Endothelial cell of umbilical vein (primary cell): ENCODE measurements around the gene AQP7. TPM values are rescaled to one million over a fixed set of nuclear protein-coding genes. Genes with fewer than 3 reads are reported as not detected.

Experiments used
- BruUV-seq: library from RNA; stranded (reverse); fragments of 400-500 nt; replicated peaks from 2 replicates; lab custom pipeline; 2021; lab: Mats Ljungman, UMichigan
- CTCF ChIA-PET: fragments of 300-600, 350-600 bp; sonication (Branson Sonifier 250); formaldehyde crosslinking; loops from one replicate; lab custom pipeline; 2021; ENCODE audit warnings: antibody characterized with exemption, inconsistent platforms; lab: Charles Lee
- POLR2A ChIA-PET: fragments of 300-600, 350-600 bp; sonication (Branson Sonifier 250); formaldehyde crosslinking; loops from one replicate; lab custom pipeline; 2021; ENCODE audit warnings: antibody characterized with exemption, inconsistent platforms; lab: Charles Lee
- DNase-seq: peaks from one replicate; pipeline ENCODE4 v3.0.0-alpha.2; 2011; ENCODE audit warnings: low read depth, low spot score
- FAIRE-seq: peaks from 2 replicates; lab custom pipeline; 2011; peaks lifted over from hg19 to GRCh38; lab: Jason Lieb, UNC
- H2AFZ ChIP-seq: 2 replicates; pipeline ENCODE4 v1.6.0; 2012; ENCODE audit warnings: low read depth, low read length, control low read depth, inconsistent platforms
- H3K27ac ChIP-seq: 2 replicates; pipeline ENCODE4 v1.5.1; 2011; ENCODE audit warnings: low read depth, mild to moderate bottlenecking, control low read depth, low read length, moderate library complexity; ENCODE audit not compliant: insufficient read depth
- H3K27me3 ChIP-seq, 2 experiments: 2 replicates each; pipeline versions ENCODE4 v1.6.0 to v1.6.1; 2011; ENCODE audit warnings: low read length in 2 of 2, mixed read lengths in 1 of 2; ENCODE audit not compliant: control insufficient read depth in 2 of 2, insufficient read depth in 2 of 2
- H3K36me3 ChIP-seq, 2 experiments: 2 replicates in 1 of 2; 3 replicates in 1 of 2; pipeline ENCODE4 v1.5.1; 2011; ENCODE audit warnings: low read length in 2 of 2, mild to moderate bottlenecking in 1 of 2, moderate library complexity in 1 of 2; ENCODE audit not compliant: control insufficient read depth in 2 of 2, insufficient read depth in 2 of 2; ENCODE audit errors: extremely low read depth in 1 of 2
- H3K4me1 ChIP-seq: 3 replicates; pipeline ENCODE4 v1.5.1; 2011; ENCODE audit warnings: mild to moderate bottlenecking, low read length; ENCODE audit not compliant: control insufficient read depth, insufficient read depth; ENCODE audit errors: extremely low read depth
- H3K4me2 ChIP-seq: 2 replicates; pipeline ENCODE4 v1.6.1; 2011; ENCODE audit warnings: low read length, control low read depth, mixed read lengths; ENCODE audit not compliant: insufficient read depth
- H3K4me3 ChIP-seq, 3 experiments: fragments of 200-600 bp in 1 of 3; sonication (generic), shearing (Covaris generic) in 1 of 3; replicated peaks in 1 of 3; 2 replicates each; pipeline ENCODE4 v1.5.1; 2011 to 2016; ENCODE audit warnings: control low read depth in 3 of 3, low read length in 3 of 3, mild to moderate bottlenecking in 2 of 3, inconsistent platforms in 1 of 3, low read depth in 1 of 3, moderate library complexity in 1 of 3; ENCODE audit not compliant: insufficient read depth in 1 of 3
- H3K79me2 ChIP-seq: 2 replicates; pipeline ENCODE4 v1.6.0; 2012; ENCODE audit warnings: low read length, inconsistent platforms; ENCODE audit not compliant: control insufficient read depth, insufficient read depth
- H3K9ac ChIP-seq: replicated peaks from 2 replicates; pipeline ENCODE3; 2011; ENCODE audit warnings: low read length, control low read depth; ENCODE audit not compliant: insufficient read depth; ENCODE audit errors: extremely low read depth
- H3K9me1 ChIP-seq: replicated peaks from 3 replicates; pipeline ENCODE4 v1.6.0; 2011; ENCODE audit warnings: mild to moderate bottlenecking, low read length; ENCODE audit not compliant: control insufficient read depth, insufficient read depth; ENCODE audit errors: extremely low read depth
- H3K9me3 ChIP-seq: replicated peaks from 2 replicates; pipeline ENCODE4 v1.5.1; 2012; ENCODE audit warnings: low read length, inconsistent platforms; ENCODE audit not compliant: control insufficient read depth, insufficient read depth
- H4K20me1 ChIP-seq: replicated peaks from 2 replicates; pipeline ENCODE3; 2011; ENCODE audit warnings: mild to moderate bottlenecking, low read length; ENCODE audit not compliant: control insufficient read depth, insufficient read depth; ENCODE audit errors: extremely low read depth
- CTCF ChIP-seq, 2 donors: IDR thresholded peaks; 1 replicate in 1 of 2; 2 replicates in 1 of 2; pipeline ENCODE4 v1.5.1; 2011; ENCODE audit warnings: low read length in 2 of 2, mild to moderate bottlenecking in 2 of 2, moderate library complexity in 2 of 2, control low read depth in 1 of 2, inconsistent platforms in 1 of 2, low read depth in 1 of 2; ENCODE audit not compliant: insufficient read depth in 1 of 2; ENCODE audit errors: extremely low read depth in 1 of 2
- EZH2 ChIP-seq: IDR thresholded peaks from 2 replicates; pipeline ENCODE4 v1.6.1; 2012; ENCODE audit warnings: borderline replicate concordance, low read depth, mild to moderate bottlenecking, moderate library complexity, low read length, inconsistent platforms; ENCODE audit not compliant: severe bottlenecking
- GATA2 ChIP-seq: IDR thresholded peaks from 2 replicates; pipeline ENCODE4 v1.7.0; 2011; ENCODE audit warnings: low read depth, mild to moderate bottlenecking, moderate library complexity, mixed read lengths, low read length; ENCODE audit not compliant: insufficient read length, insufficient read depth
- MYC ChIP-seq: IDR thresholded peaks from one replicate; pipeline ENCODE4 v1.6.1; 2011; ENCODE audit warnings: mild to moderate bottlenecking, low read depth, low read length
- POLR2A ChIP-seq: IDR thresholded peaks from 2 replicates; pipeline ENCODE4 v1.6.1; 2012; ENCODE audit warnings: low read depth, mild to moderate bottlenecking, control low read depth, low read length
- dilution Hi-C: fragments of 300-500 bp; cut with MboI; formaldehyde crosslinking; loops from one replicate; pipeline ENCODE4 v1.15.0; 2019; ENCODE audit warnings: low sequenced_read_pairs; ENCODE audit not compliant: extremely low pct_ligation_motif_present
- intact Hi-C: fragments of 100-400 bp; cut with micrococcal nuclease; formaldehyde crosslinking; loops from one replicate; pipeline ENCODE4 v1.10.0; 2022
- polyA plus RNA-seq, 4 experiments: library from polyadenylated mRNA; depleted of rRNA in 3 of 4; stranded (reverse) in 3 of 4; unstranded in 1 of 4; fragments of >200 nt; gene quantifications; 2 replicates each; pipeline versions ENCODE4 v1.2.1 to v1.2.3, GENCODE V29; 2011 to 2012; ENCODE audit warnings: missing spikeins in 1 of 4
- total RNA-seq: library from RNA; stranded (reverse); gene quantifications from 2 replicates; pipeline ENCODE4 v1.2.3, GENCODE V29; 2021

The AQP7 gene
- total and polyA plus RNA-seq, 2 donors (not counting 3 experiments of a cell fraction or from before 2014, with no cell fraction given) = 3.7 TPM; not detected in 1

- peak; percentile 21 for FAIRE-seq
- intact Hi-C loops (no loop called here), dilution Hi-C loops (no loop called here)
Measured at GRCh38 chr9:33447799-33448553, 45.6 kb upstream of the AQP7 start.

More at GRCh38 chr9:33447799-33448553, 45.6 kb upstream of the AQP7 start:
- H3K9me3 ChIP-seq = no peaks in the 10 kb centered on the region
- H2AFZ ChIP-seq = peak overlapping the region; percentile 76
- H4K20me1 ChIP-seq = no peaks in the 10 kb centered on the region
- H3K4me3 ChIP-seq = peak overlapping the region in 1 of 3 experiments; percentile 20
- ChIA-PET CTCF (interaction anchor here (1.0 to 2.8 kb wide), 14 partner anchors 10 to 161 kb away, joined by 3 to 27 read pairs (median 6); partner anchors contain the start of gene NOL6), POLR2A (interaction anchor here (0.6 kb wide), 1 partner anchor 26 kb away, joined by 3 read pairs; the partner anchor contains the start of gene NOL6)
- peaks cover 10% of the 10 kb centered on the region for H3K4me1 ChIP-seq
- H3K9ac ChIP-seq = no peak overlapping the region
- H3K9me1 ChIP-seq = no peaks in the 10 kb centered on the region
- H3K27me3 ChIP-seq = peaks cover 0 to 2% of the 10 kb centered on the region in 2 experiments
- TF ChIP-seq GATA2 (no peak), CTCF (IDR thresholded peaks at IDR 0.05; ENCODE audit: extremely low read depth in 1 of 2, insufficient read depth in 1 of 2, low read depth in 1 of 2, low read length in 2 of 2) (no peak), MYC (no peak), POLR2A (no peak), EZH2 (no peak)
- no peak for DNase-seq
- H3K4me2 ChIP-seq = peak overlapping the region; percentile 81
- H3K36me3 ChIP-seq = no peaks in the 10 kb centered on the region
- H3K27ac ChIP-seq = no peak overlapping the region
- no peaks in the 10 kb centered on the region for H3K79me2 ChIP-seq
- BruUV-seq = no TSS peak
